Heart right ventricle (tissue), 16 donors: Measurements from ENCODE around the gene CLTCL1. TPM values are rescaled to one million over a fixed set of nuclear protein-coding genes. Genes with fewer than 3 reads are reported as not detected.

Source experiments
- ATAC-seq, 8 donors: fragments of 200-7000 bp; cut with Tn5 transposase; one replicate each; pipeline ENCODE4 v1.9.1; 2020; ENCODE audit warnings: mild to moderate bottlenecking in 8 of 8, moderate library complexity in 8 of 8, moderate number of reproducible peaks in 1 of 8
- DNase-seq, 2 donors: peaks; one replicate each; pipeline ENCODE4 v3.0.0-alpha.2; 2020
- H3K27ac ChIP-seq, 10 donors: fragments of 200-600 bp; sonication (generic) in 2 of 10; one replicate each; pipeline versions ENCODE4 v1.5.0 to v1.8.0; 2020 to 2022; ENCODE audit warnings: mild to moderate bottlenecking in 3 of 10
- H3K27me3 ChIP-seq, 7 donors: fragments of 200-600 bp; one replicate each; pipeline ENCODE4 v1.8.0; 2021 to 2022; ENCODE audit warnings: mild to moderate bottlenecking in 2 of 7
- H3K36me3 ChIP-seq, 9 donors: fragments of 200-600 bp; sonication (generic) in 1 of 9; one replicate each; pipeline versions ENCODE4 v1.5.0 to v1.8.0; 2020 to 2022; ENCODE audit warnings: mild to moderate bottlenecking in 2 of 9
- H3K4me1 ChIP-seq, 9 donors: fragments of 200-600 bp; sonication (generic) in 1 of 9; one replicate each; pipeline versions ENCODE4 v1.5.0 to v1.8.0; 2020 to 2022; ENCODE audit warnings: mild to moderate bottlenecking in 4 of 9
- H3K4me3 ChIP-seq, 10 donors: fragments of 200-600 bp; sonication (generic) in 2 of 10; one replicate each; pipeline versions ENCODE4 v1.5.0 to v1.8.0; 2020 to 2022; ENCODE audit warnings: mild to moderate bottlenecking in 7 of 10, moderate library complexity in 2 of 10
- H3K9me3 ChIP-seq, 11 donors: fragments of 200-600 bp in 10 of 11; sonication (generic) in 2 of 11; one replicate each; pipeline versions ENCODE4 v1.5.0 to v1.8.0; 2013 to 2022; ENCODE audit warnings: mild to moderate bottlenecking in 2 of 11, control low read depth in 1 of 11, moderate library complexity in 1 of 11
- WGBS, 2 donors: extraction: QIAGEN DNeasy Blood & Tissue Kit; methylation state at CpG; one replicate each; pipeline ENCODE4 v1.1.7; 2013; ENCODE audit warnings: inconsistent platforms in 1 of 2; 5-methylcytosine and 5-hydroxymethylcytosine counted together
- intact Hi-C, 10 donors: fragments of 100-400 bp; cut with DNase I; formaldehyde crosslinking; loops; one replicate each; pipeline versions ENCODE4 v1.11.1 to v1.14.2; 2022
- long read RNA-seq, 3 donors: library from polyadenylated mRNA; unstranded; transcript quantifications; one replicate each; pipeline ENCODE4 v2.0.0, GENCODE V29; 2020 to 2021
- polyA plus RNA-seq, 2 donors: library from polyadenylated mRNA; stranded (reverse); fragments of 200-250 nt; gene quantifications; one replicate each; pipeline ENCODE4 v1.2.3, GENCODE V29; 2013
- total RNA-seq, 10 donors: library from RNA; stranded (reverse); fragmentation: NEBNext Ultra II Directional in 3 of 10; extraction: Animal tissue kit (Norgen Biotek cat#: 25700) in 3 of 10; gene quantifications; one replicate each; pipeline versions ENCODE4 v1.2.1 to v1.2.4, GENCODE V29; 2021 to 2023
- TF ChIP-seq, protein P1 (sequence below), 9 donors: fragments of 200-600 bp; sonication (generic) in 2 of 9; IDR thresholded peaks; one replicate each; pipeline versions ENCODE4 v1.5.0 to v1.8.0; 2021 to 2022; ENCODE audit warnings: antibody characterized with exemption in 9 of 9, mild to moderate bottlenecking in 5 of 9, moderate library complexity in 1 of 9
- donor health status: Arrhythmogenic right ventricular cardiomyopathy.
- donor health status: ischemic (EF 13 %, LVEDD 7.1; RV severe dilation, severe dysfunction).
- donor health status: healthy with polysubstance abuse.
- donor health status: DM: no; HTN: yes; CAD: no.
- donor health status: DM: no; HTN: no; CAD: no.
- donor health status: ischemic (EF 25% LVEDD 6.9; RV normal size, moderate dysfunction).
- donor health status: ischemic (EF 25% LVEDD 5.7; RV mildly dilated, moderate dysfunction).
- donor health status: healthy.
- donor health status: DM: yes; HTN: yes; CAD: no.
- donor health status: Ischemic cardiomyopathy.
- donor health status: ischemic (EF 35%, LVEDD 5.7; RV mildly dilated, moderate dysfunction).
- donor health status: nonischemic (EF 11% LVEDD 7.7; RV severe dilation, severe dysfunction).
- donor health status: DM: yes; HTN: yes; CAD: no.
- donor health status: PGD.
- donor health status: ischemic (EF 29% LVEDD 5.4; RV normal size, mild dysfunction).
- donor health status: nonischemic (EF 23%, LVEDD 6.1; RV moderate dilation, normal function).

The CLTCL1 gene
- total RNA-seq (10 to 100 TPM in 8 of 10 donors, 1 to 10 TPM in 2; 7.1 to 21.9 (median 13.6) TPM), polyA plus RNA-seq (1 to 10 TPM; 5.4 to 9.9 TPM)
- long read RNA-seq, donor 1, full-length matches to known transcripts: 6 of 13 reads
- long read RNA-seq, donor 1, partial matches to known transcripts: 2 of 13 reads
- long read RNA-seq, donor 1, other reads (novel, unspliced or antisense): 5 of 13 reads
- long read RNA-seq, donor 2, full-length matches to known transcripts: 8 of 22 reads
- long read RNA-seq, donor 2, partial matches to known transcripts: 4 of 22 reads
- long read RNA-seq, donor 2, other reads (novel, unspliced or antisense): 10 of 22 reads
- long read RNA-seq, donor 3, full-length matches to known transcripts: 5 of 13 reads
- long read RNA-seq, donor 3, partial matches to known transcripts: 3 of 13 reads
- long read RNA-seq, donor 3, other reads (novel, unspliced or antisense): 5 of 13 reads

DNA sequence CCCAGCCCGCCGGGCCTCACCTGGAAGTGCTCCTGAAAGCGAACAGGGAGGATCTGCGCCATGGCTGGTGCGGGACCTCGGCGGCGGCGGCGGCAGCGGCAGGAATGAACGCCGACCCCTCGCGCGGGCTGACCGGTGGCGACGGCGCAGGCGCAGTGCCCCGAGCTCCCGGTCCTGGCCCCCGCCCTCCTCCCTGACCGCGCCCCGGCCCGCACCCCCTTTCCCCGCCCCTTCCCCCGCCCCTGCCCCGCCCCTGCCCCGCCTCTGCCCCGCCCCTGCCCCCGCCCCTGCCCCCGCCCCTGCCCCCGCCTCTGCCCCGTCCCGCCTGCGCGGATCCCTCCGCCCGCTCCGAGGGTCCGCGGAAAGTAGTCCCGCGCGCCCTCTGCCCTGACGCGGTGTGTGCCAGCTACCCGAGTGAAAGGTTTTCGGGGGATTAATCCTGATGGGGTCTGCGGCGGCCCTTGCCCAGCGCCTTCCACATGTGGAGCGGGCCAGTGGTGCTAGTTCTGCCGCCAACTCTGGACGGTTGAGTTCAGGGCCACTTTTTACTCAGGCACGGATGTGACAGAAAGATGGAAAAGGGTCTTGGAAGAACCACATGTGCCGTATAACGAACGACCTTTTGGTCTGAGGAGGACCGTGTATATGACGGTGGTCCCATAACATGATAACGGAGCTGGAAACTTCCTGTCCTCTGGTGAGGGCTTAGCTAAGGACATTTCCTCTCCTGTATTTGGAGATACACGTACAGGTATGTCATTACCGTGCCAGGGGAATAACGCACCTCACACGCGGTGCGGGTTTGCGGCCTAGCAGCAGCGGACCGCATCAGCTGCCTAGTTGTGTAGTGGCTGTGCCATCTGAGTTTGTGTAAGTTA is at the start of gene CLTCL1:
CLTCL1 (minus strand) TSS at position 140 of the 878 bp plus-strand sequence; CDS start at position 62, 78 bp downstream.
- peak within 1 kb of the TSS; percentile 72 to 99 (median 92) for H3K4me3 ChIP-seq
- peaks cover 4 to 43% (median 24%) of the 10 kb centered on the region in 9 donors for H3K4me1 ChIP-seq
- intact Hi-C loops: loop anchor here in 4 of 10 donors (5.0 to 10.0 kb wide), 7 partner anchors 75 to 183 kb away; partner anchors contain the start of genes C22orf39 (in 2 of the 4), HIRA (in 2 of the 4), MRPL40 (in 2 of the 4) and SLC25A1 (in 2 of the 4)
- H3K27ac ChIP-seq: peak within 1 kb of the TSS; percentile 69 to 90 (median 81)
- DNase-seq (peak; percentile 84 to 89), ATAC-seq (peak; percentile 81 to 95 (median 90))
- H3K9me3 ChIP-seq: no peaks in the 10 kb centered on the region
- TF ChIP-seq, protein P1, sequence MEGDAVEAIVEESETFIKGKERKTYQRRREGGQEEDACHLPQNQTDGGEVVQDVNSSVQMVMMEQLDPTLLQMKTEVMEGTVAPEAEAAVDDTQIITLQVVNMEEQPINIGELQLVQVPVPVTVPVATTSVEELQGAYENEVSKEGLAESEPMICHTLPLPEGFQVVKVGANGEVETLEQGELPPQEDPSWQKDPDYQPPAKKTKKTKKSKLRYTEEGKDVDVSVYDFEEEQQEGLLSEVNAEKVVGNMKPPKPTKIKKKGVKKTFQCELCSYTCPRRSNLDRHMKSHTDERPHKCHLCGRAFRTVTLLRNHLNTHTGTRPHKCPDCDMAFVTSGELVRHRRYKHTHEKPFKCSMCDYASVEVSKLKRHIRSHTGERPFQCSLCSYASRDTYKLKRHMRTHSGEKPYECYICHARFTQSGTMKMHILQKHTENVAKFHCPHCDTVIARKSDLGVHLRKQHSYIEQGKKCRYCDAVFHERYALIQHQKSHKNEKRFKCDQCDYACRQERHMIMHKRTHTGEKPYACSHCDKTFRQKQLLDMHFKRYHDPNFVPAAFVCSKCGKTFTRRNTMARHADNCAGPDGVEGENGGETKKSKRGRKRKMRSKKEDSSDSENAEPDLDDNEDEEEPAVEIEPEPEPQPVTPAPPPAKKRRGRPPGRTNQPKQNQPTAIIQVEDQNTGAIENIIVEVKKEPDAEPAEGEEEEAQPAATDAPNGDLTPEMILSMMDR (IDR thresholded peaks at IDR 0.05): no peak
- WGBS, 2 donors: 3 to 5% methylated on average over 50 to 71 of the region's 74 CpGs
- no peaks in the 10 kb centered on the region for H3K36me3 ChIP-seq
- no peaks in the 10 kb centered on the region for H3K27me3 ChIP-seq

DNA sequence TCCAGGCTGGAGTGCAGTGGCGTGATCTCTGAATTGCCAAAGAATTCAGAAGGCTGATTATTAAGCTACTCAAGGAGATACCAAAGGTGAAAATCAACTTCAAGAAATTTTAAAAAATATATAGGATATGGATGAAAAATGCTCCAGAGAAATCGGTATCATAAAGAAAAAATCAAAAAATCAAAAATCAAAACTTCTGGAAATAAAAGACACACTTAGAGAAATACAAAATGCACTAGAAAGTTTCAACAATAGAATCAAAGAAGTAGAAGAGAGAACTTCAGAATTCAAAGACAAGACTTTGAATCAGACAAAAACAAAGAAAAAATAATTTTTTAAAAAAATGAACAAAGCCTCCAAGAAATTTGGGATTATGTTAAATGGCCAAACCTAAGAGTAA is 45.6 kb upstream of the CLTCL1 start:
- Histone ChIP-seq H3K27ac (no peak overlapping the region), H3K4me3 (no peak overlapping the region), H3K9me3 (peaks cover 0 to 87% (median 44%) of the 10 kb centered on the region in 11 donors), H3K4me1 (no peaks in the 10 kb centered on the region), H3K36me3 (peaks cover 0 to 100% (median 62%) of the 10 kb centered on the region in 9 donors), H3K27me3 (no peaks in the 10 kb centered on the region)
- TF ChIP-seq, protein P1 (IDR thresholded peaks at IDR 0.05): no peak
- ATAC-seq (no peak), DNase-seq (no peak)
- intact Hi-C loops: loop anchor here in 1 of 10 donors (2.0 kb wide), 1 partner anchor 34 kb away; no protein-coding TSS in a partner anchor
- 99% methylated on average over 2 of the region's 2 CpGs for WGBS, 2 donors

DNA sequence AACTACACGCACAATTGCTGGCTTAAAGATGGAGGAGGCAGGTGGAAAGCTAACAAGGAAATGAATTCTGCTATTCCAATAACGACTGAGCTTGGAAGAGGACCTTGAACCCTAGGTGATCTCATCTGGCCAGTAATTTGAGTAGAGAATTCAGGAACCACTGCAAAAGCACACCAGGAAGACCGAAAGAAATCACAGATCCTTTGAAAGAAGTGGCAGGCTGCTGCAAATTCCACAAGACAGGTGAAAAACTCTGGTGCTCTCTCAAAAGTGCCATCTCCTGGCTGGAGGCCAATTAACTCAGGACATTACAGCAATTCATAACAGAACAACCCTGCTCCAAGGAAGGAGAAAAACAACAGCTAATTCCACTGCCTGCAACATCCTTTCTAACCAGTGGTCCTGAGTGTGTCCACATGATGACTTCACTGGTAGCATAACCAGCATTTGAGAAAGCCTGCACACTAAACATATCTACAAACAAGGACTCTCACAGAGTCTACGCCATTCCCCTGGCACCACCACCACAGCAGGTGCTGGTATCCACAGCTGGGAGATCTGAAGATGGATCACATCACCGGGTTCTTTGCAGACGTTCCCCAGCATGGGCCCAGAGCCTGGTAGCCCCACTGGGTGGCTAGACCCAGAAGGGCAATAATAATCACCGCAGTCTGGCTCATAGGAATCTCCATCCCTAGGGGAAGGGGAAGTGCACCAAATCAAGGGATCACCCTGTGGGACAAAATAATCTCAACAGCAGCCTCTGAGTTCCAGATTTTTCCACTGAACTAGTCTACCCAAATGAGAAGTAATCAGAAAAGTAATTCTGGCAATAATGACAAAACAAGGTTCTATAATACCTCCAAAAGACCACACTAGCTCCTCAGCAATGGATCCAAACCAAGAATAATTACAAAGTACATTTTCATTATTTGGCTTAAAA is 44.9 kb upstream of the CLTCL1 start:
- TF ChIP-seq, protein P1 (IDR thresholded peaks at IDR 0.05): no peak
- DNase-seq: no peak
- intact Hi-C loops: loop anchor here in 1 of 10 donors (2.0 kb wide), 1 partner anchor 34 kb away; no protein-coding TSS in a partner anchor
- H3K4me1 ChIP-seq: no peaks in the 10 kb centered on the region
- peaks cover 0 to 100% (median 68%) of the 10 kb centered on the region in 9 donors for H3K36me3 ChIP-seq
- no peak for ATAC-seq
- H3K27me3 ChIP-seq: no peaks in the 10 kb centered on the region
- H3K4me3 ChIP-seq: no peak overlapping the region
- peaks cover 0 to 92% (median 44%) of the 10 kb centered on the region in 11 donors for H3K9me3 ChIP-seq
- H3K27ac ChIP-seq: no peak overlapping the region
- WGBS, 2 donors: 97 to 98% methylated on average over 7 of the region's 7 CpGs
